H4 (cell line): ENCODE data around the gene HSPB3. TPM values are rescaled to one million over a fixed set of nuclear protein-coding genes. Genes with fewer than 3 reads are reported as not detected.

ENCODE experiments used
- total RNA-seq: library from RNA; depleted of rRNA; stranded (reverse); fragments of >200 nt; shearing (Covaris generic); gene quantifications from 2 replicates; pipeline ENCODE4 v1.2.3, GENCODE V29; 2014; rRNA removed

The HSPB3 gene
- total RNA-seq, 1 experiment from 2014 or later: 26.7 TPM

Other genes with a start within 250 kb of the HSPB3 start
- gene ARL15, start 145.1 kb upstream of the HSPB3 start, total RNA-seq: 15.3 and 21.3 TPM in 2 replicates
- gene SNX18, start 62.1 kb downstream of the HSPB3 start, total RNA-seq: 10.0 and 10.1 TPM in 2 replicates